Stimulated activated CD8-positive, alpha-beta memory T cell treated with anti-CD3 and anti-CD28 coated beads, Interleukin-12 subunit alpha, Interleukin-12 subunit beta, amount 100 ng/mL, for 24 hours (primary cell): ENCODE measurements around the gene DDRGK1.
"Not testable (repeated sequence)": the region's sequence is repeated elsewhere in the genome, so short reads cannot be mapped to it uniquely, and the experiment has no call there.

Experiments
- DNase-seq: peaks from one replicate; pipeline ENCODE4 v3.0.0-alpha.2; 2020; ENCODE audit errors: extremely low read depth

The DDRGK1 gene

GRCh38 chr20:3215359-3215917 is 11.0 kb upstream of the DDRGK1 start:
- DNase-seq = not testable (repeated sequence)

GRCh38 chr20:3213226-3213625 is 8.7 kb upstream of the DDRGK1 start:
- no peak for DNase-seq

GRCh38 chr20:3210346-3210745 is 5.9 kb upstream of the DDRGK1 start:
- DNase-seq = no peak

- DNase-seq = no peak
Measured at GRCh38 chr20:3209946-3210317, 5.5 kb upstream of the DDRGK1 start.

GRCh38 chr20:3209257-3209945 is 4.9 kb upstream of the DDRGK1 start, which contains the start of gene ITPA:
ITPA (plus strand) TSS chr20:3209498; CDS start chr20:3209552, 54 bp downstream.
- DNase-seq = peak; percentile 27

GRCh38 chr20:3208786-3209256 is 4.3 kb upstream of the DDRGK1 start:
- no peak for DNase-seq

- no peak for DNase-seq
Measured at GRCh38 chr20:3203315-3204123, 963 bp downstream of the DDRGK1 start.

- no peak for DNase-seq
Measured at GRCh38 chr20:3202965-3203314, 1.5 kb downstream of the DDRGK1 start.

- no peak for DNase-seq
Measured at GRCh38 chr20:3199976-3200755, 4.3 kb downstream of the DDRGK1 start.

GRCh38 chr20:3199206-3199605 is 5.3 kb downstream of the DDRGK1 start:
- no peak for DNase-seq

- no peak for DNase-seq
Measured at GRCh38 chr20:3195590-3196237, 8.8 kb downstream of the DDRGK1 start.

GRCh38 chr20:3194617-3195280 is 9.7 kb downstream of the DDRGK1 start:
- no peak for DNase-seq

GRCh38 chr20:3193806-3194616 is 10.5 kb downstream of the DDRGK1 start:
- DNase-seq = no peak

GRCh38 chr20:3192226-3193015 is 12.1 kb downstream of the DDRGK1 start:
- DNase-seq = no peak

GRCh38 chr20:3190681-3191111 is 13.8 kb downstream of the DDRGK1 start:
- DNase-seq = no peak

GRCh38 chr20:3189561-3190131 is 14.8 kb downstream of the DDRGK1 start:
- no peak for DNase-seq

- DNase-seq = no peak
Measured at GRCh38 chr20:3188823-3189413, 15.6 kb downstream of the DDRGK1 start.

GRCh38 chr20:3187861-3188260 is 16.6 kb downstream of the DDRGK1 start:
- not testable (repeated sequence) for DNase-seq
